Thymus (tissue), 11 donors: ENCODE data around the gene CSF1R. TPM values are rescaled to one million over a fixed set of nuclear protein-coding genes. Genes with fewer than 3 reads are reported as not detected.

Source experiments
- DNase-seq, 9 donors: peaks; one replicate each; pipeline ENCODE4 v3.0.0-alpha.2; 2013; ENCODE audit warnings: low spot score in 9 of 9, low read depth in 6 of 9, missing footprints in 1 of 9
- H3K27ac ChIP-seq, 2 donors: one replicate each; pipeline ENCODE4 v1.5.1; 2013; ENCODE audit warnings: control low read depth in 1 of 2, low read depth in 1 of 2, low read length in 1 of 2, mild to moderate bottlenecking in 1 of 2, moderate library complexity in 1 of 2
- H3K27me3 ChIP-seq, 2 donors: one replicate each; pipeline ENCODE4 v1.5.1; 2013; ENCODE audit warnings: low read length in 1 of 2; ENCODE audit not compliant: control insufficient read depth in 2 of 2, insufficient read depth in 1 of 2
- H3K36me3 ChIP-seq, 2 donors: one replicate each; pipeline ENCODE4 v1.5.1; 2013; ENCODE audit warnings: low read length in 1 of 2, mild to moderate bottlenecking in 1 of 2, moderate library complexity in 1 of 2; ENCODE audit not compliant: control insufficient read depth in 2 of 2, insufficient read depth in 2 of 2
- H3K4me1 ChIP-seq, 2 donors: one replicate each; pipeline ENCODE4 v1.5.1; 2013; ENCODE audit warnings: low read length in 2 of 2; ENCODE audit not compliant: control insufficient read depth in 2 of 2, insufficient read depth in 2 of 2
- H3K4me3 ChIP-seq, 2 donors: one replicate each; pipeline ENCODE4 v1.5.1; 2013; ENCODE audit warnings: low read length in 2 of 2, control low read depth in 1 of 2, mild to moderate bottlenecking in 1 of 2
- H3K9me3 ChIP-seq, 2 donors: one replicate each; pipeline ENCODE4 v1.5.1; 2013; ENCODE audit warnings: low read length in 1 of 2, mild to moderate bottlenecking in 1 of 2; ENCODE audit not compliant: control insufficient read depth in 2 of 2, insufficient read depth in 1 of 2
- whole genome bisulfite sequencing: extraction: QIAGEN DNeasy Blood & Tissue Kit; methylation state at CpG from one replicate; pipeline ENCODE4 v1.1.7; 2013; 5-methylcytosine and 5-hydroxymethylcytosine counted together
- polyA plus RNA-seq: library from polyadenylated mRNA; stranded (reverse); fragments of 200-250 nt; gene quantifications from one replicate; pipeline ENCODE4 v1.2.3, GENCODE V29; 2013
- total RNA-seq: library from RNA; stranded (reverse); fragments of 120-200 nt; gene quantifications from one replicate; pipeline ENCODE4 v1.2.4, GENCODE V29; 2013
- donor health status: healthy.

CSF1R gene
- total and polyA plus RNA-seq, 2 donors = 7.3 to 7.6 TPM

DNA sequence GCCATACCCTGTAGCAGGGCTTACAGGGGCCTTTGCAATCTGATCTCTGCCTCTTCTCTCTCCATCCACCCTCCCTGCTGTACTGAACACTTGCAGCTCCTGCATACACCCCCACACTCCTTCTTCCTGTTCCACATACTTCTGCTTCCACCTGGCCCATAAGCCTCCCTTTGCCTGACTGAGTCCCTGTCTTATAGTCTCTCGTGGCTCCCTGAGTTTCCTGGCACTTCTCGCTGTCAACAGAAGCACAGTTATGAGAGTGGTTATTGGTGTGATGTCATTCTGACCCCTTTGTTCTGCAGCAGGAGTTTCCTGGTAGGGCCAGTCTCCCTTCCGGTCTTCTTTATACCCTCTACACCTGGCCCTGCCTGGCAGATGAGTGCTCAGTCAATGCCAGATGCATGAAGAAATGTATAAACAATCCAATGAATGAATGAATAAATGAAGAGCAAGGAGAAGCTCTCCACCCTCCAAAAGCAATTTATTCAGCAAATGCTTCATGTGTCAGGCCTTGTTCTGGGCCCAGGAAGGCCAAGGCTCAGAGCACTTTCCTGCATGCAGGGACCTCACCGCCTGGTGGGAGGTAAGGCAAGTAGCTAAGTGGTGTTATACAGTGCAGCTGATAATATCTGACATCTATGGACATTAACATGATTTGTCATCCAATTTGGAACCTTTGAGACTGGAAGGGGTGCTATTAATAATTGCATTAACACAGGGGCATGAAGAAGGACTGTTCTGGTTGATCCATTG lies 20.5 kb upstream of the CSF1R start:
- H3K4me3 ChIP-seq = no peak overlapping the region
- peaks cover 2 to 15% of the 10 kb centered on the region in 2 donors for H3K4me1 ChIP-seq
- H3K9me3 ChIP-seq = peaks cover 0 to 1% of the 10 kb centered on the region in 2 donors
- peak in 4 of 9 donors; percentile 27 to 64 (median 34) for DNase-seq
- 54% methylated on average over 4 of the region's 4 CpGs for WGBS
- H3K27me3 ChIP-seq = no peaks in the 10 kb centered on the region
- H3K36me3 ChIP-seq = no peaks in the 10 kb centered on the region
- peak overlapping the region in 1 of 2 donors; percentile 54 for H3K27ac ChIP-seq

DNA sequence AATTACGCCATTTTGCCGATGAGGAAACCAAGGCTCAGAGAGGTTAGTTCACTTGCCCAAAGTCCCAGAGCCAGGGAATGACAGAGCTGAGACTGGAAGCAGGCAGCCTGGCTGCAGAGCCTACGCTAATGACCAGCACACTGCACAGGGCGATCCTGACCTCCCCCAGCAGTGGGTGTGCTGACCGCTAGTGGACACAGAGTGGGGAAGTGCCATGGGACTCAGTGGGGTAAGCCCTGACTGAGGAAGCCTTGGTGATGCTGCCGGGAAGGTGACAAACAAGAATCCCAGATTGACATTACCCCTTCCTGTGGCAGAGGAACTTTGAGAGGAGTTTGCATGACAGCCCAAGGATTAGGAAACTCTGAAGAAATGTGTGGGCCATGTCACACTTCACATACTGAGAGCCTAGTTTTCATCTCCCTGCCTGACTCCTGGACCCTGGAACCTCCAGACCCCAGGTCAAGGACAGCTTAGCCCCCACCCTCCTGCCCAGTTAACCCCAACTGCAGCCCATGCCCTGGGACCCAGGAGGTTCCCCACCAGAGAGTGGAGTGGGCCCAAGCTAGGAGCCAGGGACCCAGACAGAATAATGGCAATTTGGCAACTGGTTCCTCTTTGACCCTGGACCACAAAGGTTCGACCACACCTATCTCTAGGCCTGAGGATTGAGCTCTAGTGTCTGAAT lies 19.7 kb upstream of the CSF1R start:
- DNase-seq = no peak
- 96% methylated on average over 7 of the region's 7 CpGs for WGBS
- Histone ChIP-seq H3K27ac (peak overlapping the region in 1 of 2 donors; percentile 54), H3K36me3 (no peaks in the 10 kb centered on the region), H3K9me3 (peaks cover 0 to 1% of the 10 kb centered on the region in 2 donors), H3K27me3 (no peaks in the 10 kb centered on the region), H3K4me1 (peaks cover 2 to 15% of the 10 kb centered on the region in 2 donors), H3K4me3 (no peak overlapping the region)

DNA sequence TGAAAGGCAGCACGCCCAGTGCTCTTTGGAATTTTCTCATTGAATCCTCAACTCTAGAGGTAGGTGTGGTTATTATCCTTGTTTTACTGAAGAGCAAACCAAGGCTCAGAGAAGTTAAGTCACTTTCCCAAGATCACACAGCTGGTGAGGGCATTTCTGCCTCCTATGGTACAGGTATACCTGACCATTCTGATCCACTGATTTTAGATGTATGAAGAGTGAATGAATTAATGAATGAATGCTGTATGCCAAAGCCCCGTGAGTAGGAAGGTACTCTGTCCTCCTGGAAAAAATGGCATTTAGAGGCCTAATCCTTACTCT lies 18.2 kb upstream of the CSF1R start:
- Histone ChIP-seq H3K27ac (no peak overlapping the region), H3K4me1 (peaks cover 2 to 15% of the 10 kb centered on the region in 2 donors), H3K4me3 (no peak overlapping the region), H3K36me3 (no peaks in the 10 kb centered on the region), H3K9me3 (peaks cover 0 to 1% of the 10 kb centered on the region in 2 donors), H3K27me3 (no peaks in the 10 kb centered on the region)
- no peak for DNase-seq
- 96% methylated on average over 2 of the region's 2 CpGs for WGBS

DNA sequence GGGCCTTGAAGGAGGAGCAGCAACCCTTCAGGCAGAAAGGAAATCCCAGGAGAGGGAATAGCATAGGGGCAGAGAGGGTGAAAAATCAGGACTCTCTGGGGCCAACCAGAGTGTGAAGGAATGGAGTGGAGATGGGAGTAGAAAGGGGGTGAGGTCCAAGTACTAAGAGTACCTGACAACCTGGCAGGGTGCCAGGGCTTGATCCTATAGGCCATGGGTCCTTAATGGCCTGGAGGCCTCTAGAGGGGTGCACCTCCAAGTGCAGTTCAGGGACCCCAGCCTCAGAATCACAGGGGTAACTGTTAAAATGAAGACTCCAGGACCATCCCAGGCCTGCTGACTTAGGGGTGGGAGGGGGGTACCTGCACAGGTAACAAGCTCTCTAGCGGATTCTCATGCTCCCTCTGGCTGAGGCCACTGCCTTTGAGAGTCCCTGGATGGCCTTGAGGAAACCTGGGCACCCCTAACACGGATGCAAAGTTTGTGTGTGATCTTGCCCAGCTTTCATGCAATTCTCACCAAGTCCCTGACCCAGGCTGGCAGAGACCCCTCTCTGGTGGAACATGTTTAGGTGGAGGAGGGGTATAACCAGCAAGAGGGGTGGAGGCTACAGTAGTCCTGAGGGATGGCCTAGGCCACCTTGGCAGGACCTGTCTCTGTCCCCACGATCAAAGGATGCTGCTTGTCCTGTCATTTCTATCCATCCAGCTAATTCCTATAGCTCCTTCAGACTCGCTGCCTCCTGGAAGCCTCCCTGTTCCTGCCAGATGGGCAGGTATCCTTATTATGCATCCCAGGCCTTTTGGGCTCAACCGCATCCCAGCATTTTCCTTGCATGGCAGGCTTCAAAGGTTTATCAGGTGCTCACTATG lies 17.6 kb upstream of the CSF1R start:
- no peak overlapping the region for H3K27ac ChIP-seq
- no peaks in the 10 kb centered on the region for H3K9me3 ChIP-seq
- H3K36me3 ChIP-seq = no peaks in the 10 kb centered on the region
- 87% methylated on average over 5 of the region's 5 CpGs for WGBS
- H3K4me3 ChIP-seq = no peak overlapping the region
- no peaks in the 10 kb centered on the region for H3K27me3 ChIP-seq
- no peak for DNase-seq
- H3K4me1 ChIP-seq = peaks cover 2 to 15% of the 10 kb centered on the region in 2 donors

DNA sequence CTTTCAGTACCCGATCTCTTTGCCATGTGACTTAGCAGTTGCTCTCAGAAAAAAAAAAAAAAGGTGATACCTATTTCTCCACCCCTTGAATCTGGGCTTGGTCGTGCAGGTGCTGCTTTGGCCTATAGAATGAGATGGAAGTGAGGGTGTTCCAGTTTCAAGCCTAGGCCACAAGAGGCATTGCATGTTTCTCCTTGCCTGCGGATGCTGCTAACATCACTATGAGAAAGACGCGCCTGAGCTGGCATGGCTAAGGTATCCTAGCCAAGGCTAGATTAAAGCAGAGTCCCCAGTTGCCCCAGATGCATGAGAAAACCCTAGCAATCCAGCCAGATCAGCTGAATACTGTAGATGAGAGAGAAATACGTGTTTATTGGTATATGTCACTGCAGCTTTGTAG lies 14.7 kb upstream of the CSF1R start:
- H3K4me1 ChIP-seq = peaks cover 0 to 3% of the 10 kb centered on the region in 2 donors
- H3K9me3 ChIP-seq = no peaks in the 10 kb centered on the region
- 88% methylated on average over 6 of the region's 6 CpGs for WGBS
- no peak overlapping the region for H3K27ac ChIP-seq
- H3K27me3 ChIP-seq = no peaks in the 10 kb centered on the region
- H3K4me3 ChIP-seq = no peak overlapping the region
- no peaks in the 10 kb centered on the region for H3K36me3 ChIP-seq
- no peak for DNase-seq

DNA sequence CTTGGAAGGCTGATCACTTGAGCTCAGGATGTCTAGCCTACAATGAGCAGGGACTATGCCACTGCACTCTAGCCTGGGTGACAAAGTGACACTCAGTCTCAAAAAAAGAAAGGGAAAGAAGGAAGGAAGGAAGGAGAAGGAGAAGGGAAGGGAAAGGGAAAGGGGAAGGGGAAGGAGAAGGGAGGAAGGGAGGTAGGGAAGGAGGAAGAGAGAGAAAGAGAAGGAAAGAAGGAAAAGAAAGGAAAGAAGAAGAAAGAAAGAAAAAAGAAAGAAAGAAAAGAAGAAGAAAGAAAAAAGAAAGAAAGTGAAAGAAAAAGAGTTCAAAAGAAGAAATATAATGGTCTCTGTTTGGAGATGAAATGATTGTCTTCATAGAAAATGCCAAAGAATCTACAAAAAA lies 10.8 kb upstream of the CSF1R start:
- Histone ChIP-seq H3K4me1 (no peaks in the 10 kb centered on the region), H3K27me3 (no peaks in the 10 kb centered on the region), H3K36me3 (no peaks in the 10 kb centered on the region), H3K27ac (no peak overlapping the region), H3K4me3 (no peak overlapping the region), H3K9me3 (no peaks in the 10 kb centered on the region)
- no peak for DNase-seq

DNA sequence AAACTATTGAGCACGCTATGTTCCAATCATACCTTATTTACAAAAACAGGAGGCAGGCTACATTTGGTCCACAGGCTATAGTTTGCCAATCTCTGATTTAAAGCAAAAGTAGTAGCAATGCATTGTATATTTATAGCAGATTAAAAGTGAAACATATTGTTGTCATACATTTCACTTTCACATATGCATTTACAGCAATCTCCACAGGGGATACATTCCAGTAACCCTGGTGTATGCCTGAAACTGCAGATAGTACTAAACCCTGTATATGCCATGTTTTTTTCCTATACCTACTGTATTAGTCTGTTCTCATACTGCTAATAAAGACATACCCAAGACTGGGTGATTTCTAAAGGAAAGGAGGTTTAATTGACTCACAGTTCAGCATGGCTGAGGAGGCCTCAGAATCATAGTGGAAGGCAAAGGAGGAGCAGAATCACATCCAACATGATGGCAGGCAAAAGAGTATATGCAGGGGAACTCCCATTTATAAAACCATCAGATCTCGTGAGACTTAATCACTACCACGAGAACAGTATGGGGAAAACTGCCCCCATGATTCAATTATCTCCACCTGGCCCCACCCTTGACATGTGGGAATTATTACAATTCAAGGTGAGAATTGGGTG lies 5.9 kb upstream of the CSF1R start:
- no peaks in the 10 kb centered on the region for H3K27me3 ChIP-seq
- no peak overlapping the region for H3K4me3 ChIP-seq
- no peaks in the 10 kb centered on the region for H3K36me3 ChIP-seq
- no peak for DNase-seq
- no peak overlapping the region for H3K27ac ChIP-seq
- no peaks in the 10 kb centered on the region for H3K4me1 ChIP-seq
- 96% methylated on average over 3 of the region's 3 CpGs for WGBS
- H3K9me3 ChIP-seq = no peaks in the 10 kb centered on the region

DNA sequence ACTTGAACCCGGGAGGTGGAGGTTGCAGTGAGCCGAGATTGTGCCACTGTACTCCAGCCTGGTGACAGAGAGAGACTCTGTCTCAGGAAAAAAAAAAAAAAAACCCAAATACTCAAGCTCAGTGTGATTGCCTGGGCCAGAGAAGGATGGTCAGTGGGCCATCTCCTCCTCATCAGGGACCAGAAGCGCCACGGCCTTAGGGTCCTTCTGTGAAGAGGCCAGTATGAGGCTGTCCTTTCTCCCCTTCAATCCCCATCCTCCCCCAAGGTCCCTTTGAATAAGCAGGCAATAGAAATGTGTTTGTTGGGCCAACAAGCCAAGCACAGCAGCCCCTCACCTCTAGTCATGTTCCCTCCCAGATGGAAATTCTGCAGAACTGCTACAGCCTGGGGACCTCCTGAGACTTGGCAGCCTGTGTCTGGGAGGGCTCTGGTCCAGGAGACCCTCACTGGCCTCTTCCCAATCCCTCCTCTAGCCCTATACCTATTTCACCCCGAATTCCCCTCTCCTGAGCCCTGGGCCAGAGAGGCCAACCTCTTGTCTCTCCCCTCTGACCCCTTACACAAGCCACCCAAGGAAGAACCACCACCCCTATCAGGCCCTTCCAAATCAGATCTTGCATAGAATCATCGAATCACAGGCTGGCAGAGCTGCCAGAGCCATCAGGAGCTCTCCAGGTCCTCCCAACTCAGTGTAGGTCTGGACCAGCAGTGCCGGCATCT lies 1.0 kb downstream of the CSF1R start:
- Histone ChIP-seq H3K27ac (no peak overlapping the region), H3K36me3 (no peaks in the 10 kb centered on the region), H3K4me3 (no peak overlapping the region)

More for the DNA sequence above, 1.0 kb downstream of the CSF1R start:
- no peaks in the 10 kb centered on the region for H3K9me3 ChIP-seq
- H3K27me3 ChIP-seq = no peaks in the 10 kb centered on the region
- no peak for DNase-seq
- 91% methylated on average over 7 of the region's 7 CpGs for WGBS
- peaks cover 5 to 21% of the 10 kb centered on the region in 2 donors for H3K4me1 ChIP-seq
